H54 (cell line): ENCODE measurements around the gene AMH.

ENCODE experiments used
- DNase-seq: peaks from one replicate; pipeline ENCODE4 v3.0.0; 2011; ENCODE audit warnings: low spot score, mixed read lengths; ENCODE audit not compliant: insufficient read length
- FAIRE-seq: peaks from 3 replicates; lab custom pipeline; 2011; peaks lifted over from hg19 to GRCh38; lab: Jason Lieb, UNC
- POLR2A ChIP-seq: IDR thresholded peaks from 2 replicates; pipeline ENCODE4 v1.6.1; 2011; ENCODE audit warnings: low read depth, mild to moderate bottlenecking, low read length

AMH gene

GRCh38 chr19:2282062-2282861 is 33.1 kb downstream of the AMH start, which contains the start of gene PEAK3:
Gene PEAK3 (minus strand): TSS chr19:2282175. CDS start chr19:2280931, 1,244 bp downstream.
- DNase-seq = no peak
- peak; percentile 20; the same call in 1 of the 2 replicates for TF ChIP-seq POLR2A
- no peak for FAIRE-seq

DNA sequence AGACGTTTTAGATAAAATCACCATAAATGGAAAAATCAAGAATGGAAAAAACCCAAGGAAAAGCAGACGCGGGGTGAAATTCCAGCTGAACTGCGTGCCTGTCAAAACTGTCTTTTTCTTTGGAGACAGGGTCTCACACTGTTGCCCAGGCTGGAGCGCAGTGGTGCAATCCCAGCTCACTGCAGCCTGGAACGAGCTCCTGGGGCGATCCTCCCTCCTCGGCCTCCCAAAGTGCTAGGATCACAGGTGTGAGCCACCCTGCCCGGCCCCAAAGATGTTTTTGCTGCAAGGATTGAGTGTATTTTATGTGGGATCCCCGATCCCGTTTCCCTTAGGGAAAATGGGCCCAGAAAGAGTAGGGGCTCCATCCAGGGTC is 33.7 kb downstream of the AMH start:
- TF ChIP-seq POLR2A = no peak
- FAIRE-seq (no peak), DNase-seq (no peak)

DNA sequence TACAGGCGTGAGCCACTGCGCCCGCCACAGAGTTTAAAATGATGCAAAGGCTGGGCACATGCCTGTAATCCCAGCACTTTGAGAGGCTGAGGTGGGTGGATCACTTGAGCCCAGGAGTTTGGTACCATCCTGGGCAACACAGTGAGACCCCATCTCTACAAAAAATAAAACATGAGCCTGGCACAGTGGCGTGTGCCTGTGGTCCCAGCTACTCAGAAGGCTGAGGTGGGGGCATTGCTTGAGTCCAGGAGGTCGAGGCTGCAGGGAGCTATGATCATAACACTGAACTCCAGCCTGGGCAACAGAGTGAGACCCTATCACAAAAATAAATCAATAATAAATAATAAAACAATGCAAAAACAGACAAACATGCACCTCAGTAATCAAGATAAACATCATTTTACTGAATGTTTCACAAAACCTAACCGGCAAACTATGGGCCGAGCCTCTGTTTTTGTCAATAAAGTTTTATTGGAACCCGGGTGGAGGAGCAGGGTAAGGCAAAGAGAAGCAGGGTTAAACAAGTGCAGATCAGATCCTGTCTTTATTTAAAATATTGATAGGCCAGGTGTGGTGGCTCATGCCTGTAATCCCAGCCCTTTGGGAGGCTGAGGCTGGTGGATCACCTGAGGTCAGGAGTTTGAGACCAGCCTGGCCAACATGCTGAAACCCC is 34.8 kb downstream of the AMH start:
- DNase-seq (no peak), FAIRE-seq (no peak)
- no peak for TF ChIP-seq POLR2A

DNA sequence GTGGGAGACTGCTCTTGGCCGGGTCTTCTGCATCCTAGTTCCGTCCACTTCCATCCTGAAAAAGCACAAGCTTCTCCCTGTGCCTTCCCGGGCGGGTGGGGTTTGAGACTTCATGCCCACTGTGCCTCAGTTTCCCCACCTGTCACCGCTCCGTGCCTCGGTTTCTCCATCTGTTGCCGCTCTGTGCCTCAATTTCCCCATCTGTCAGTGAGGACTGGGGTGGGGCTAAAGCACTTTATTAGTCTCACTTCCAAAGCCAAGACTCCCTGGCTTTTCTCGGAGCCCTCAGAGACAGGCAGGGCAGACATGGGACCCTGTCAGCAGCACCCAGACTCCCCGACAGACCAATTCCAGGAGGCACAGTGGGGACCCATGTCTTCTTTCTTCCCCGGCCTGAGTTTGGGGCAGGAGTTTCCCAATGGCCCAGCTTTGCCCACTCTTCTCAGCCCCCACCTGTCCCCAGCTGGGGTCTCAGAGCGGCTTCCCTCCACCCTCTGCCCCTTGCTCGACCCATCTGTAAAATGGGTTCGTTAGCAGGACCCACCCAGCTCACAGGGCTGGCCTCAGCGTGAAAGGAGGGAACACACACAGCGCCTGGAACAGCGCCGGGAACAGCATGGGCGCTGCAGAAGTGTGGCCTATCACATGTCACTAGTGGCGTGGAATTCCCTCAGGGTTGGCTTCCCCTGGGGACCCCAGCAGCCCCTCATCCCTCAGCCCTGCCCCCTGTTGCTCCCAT is 37.4 kb downstream of the AMH start:
- DNase-seq (no peak), FAIRE-seq (no peak)
- no peak for TF ChIP-seq POLR2A

- FAIRE-seq (no peak), DNase-seq (no peak)
- no peak for TF ChIP-seq POLR2A
These were observed 38.6 kb downstream of the AMH start for GRCh38 chr19:2287585-2288337.

DNA sequence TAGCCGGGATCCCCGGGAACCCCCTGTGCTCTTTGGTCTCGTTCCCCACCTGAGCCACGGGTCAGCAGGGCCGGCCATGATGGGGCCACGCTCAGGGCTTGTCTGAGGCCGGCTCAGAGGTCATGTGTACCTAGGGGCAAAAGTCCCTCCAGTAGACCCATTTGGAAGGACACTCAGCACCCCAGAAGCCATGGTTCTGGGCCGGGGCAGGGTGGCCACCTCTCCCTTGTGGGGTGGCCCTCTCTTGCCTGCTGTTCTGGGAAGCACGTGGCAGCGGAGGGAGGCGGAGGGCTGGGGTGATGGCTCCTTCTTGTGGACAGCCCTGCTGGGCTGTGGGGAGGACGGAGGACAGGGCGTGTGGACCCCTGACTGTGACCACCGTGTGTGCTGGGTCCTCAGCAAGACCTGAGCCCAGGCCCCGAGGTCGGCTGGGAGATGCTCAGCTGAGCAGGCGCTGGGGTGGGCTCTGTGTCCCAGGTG is 39.3 kb downstream of the AMH start:
- TF ChIP-seq POLR2A = no peak
- no peak for FAIRE-seq
- DNase-seq = no peak

- FAIRE-seq (no peak), DNase-seq (no peak)
- TF ChIP-seq POLR2A = no peak
These were observed 39.9 kb downstream of the AMH start for GRCh38 chr19:2288818-2289713.

GRCh38 chr19:2289714-2290435 is 40.8 kb downstream of the AMH start:
- FAIRE-seq (no peak), DNase-seq (no peak)
- no peak for TF ChIP-seq POLR2A

DNA sequence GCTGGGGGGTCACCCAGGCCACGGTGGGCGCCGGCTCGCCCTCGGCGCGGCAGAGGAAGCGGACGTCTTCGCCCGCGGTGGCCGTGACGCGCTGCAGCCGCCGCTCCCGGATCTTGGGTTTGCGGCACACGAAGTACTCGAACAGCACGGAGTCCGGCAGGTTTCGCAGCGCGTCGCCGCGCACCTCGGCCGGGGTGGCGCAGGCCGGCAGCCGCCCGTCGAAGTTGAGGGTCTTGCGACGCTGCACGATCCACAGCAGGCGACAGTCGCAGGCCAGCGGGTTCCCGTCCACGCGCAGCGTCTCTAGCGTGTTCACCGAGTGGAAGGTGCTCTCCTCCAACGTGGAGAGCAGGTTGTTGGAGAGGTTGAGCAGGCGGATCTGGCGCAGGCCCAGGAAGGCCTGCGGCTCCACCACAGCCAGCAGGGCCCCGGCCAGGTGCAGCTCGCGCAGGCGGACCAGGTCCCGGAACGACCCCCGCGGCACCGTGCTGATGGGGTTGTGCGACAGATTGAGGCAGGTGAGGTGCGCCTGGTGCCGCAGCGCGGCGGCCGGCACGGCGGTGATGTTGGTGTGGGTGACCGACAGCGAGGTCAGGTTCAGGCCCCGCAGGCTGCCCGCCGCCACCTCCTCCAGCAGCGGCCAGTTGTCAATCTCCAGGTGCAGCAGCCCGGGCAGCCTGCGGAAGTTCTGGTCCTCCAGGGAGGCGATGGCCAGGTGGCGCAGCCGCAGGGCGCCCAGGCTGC is 41.5 kb downstream of the AMH start:
- FAIRE-seq (no peak), DNase-seq (no peak)
- no peak for TF ChIP-seq POLR2A

DNA sequence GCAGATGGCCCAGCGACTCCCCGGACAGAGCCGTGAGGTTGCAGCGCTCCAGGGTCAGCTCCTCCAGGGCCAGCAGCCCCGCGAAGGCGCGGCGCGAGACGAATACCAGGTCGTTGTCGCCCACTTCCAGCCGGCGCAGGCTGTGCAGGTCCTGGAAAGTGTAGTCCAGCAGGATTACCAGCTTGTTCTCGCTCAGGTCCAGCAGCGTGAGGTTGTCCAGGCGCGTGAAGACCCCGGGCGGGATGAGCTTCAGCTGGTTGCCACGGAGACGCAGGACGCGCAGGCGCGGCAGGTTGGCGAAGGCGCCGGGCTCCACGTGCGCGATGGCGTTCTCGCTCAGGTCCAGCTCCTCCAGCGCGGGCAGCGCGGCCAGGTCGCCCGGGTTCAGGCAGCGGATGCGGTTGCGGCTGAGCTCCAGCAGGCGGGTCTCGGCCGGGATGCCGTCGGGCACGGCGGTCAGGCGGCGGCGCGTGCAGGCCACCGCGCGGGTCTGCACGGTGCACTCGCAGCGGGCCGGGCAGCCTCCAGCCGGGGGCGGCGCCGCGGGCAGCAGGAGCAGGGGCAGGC is 42.1 kb downstream of the AMH start:
- FAIRE-seq (no peak), DNase-seq (no peak)
- no peak for TF ChIP-seq POLR2A
